MCF 10A (cell line): ENCODE results near the gene CXXC1. TPM values are rescaled to one million over a fixed set of nuclear protein-coding genes. Genes with fewer than 3 reads are reported as not detected.
A peak's percentile ranks its signal among the peaks of the same experiment; 100 is the strongest.
"Not testable (repeated sequence)": the region's sequence is repeated elsewhere in the genome, so short reads cannot be mapped to it uniquely, and the experiment has no call there.

Source experiments
- BruUV-seq: library from RNA; stranded (reverse); fragments of 400-500 nt; replicated peaks from 2 replicates; lab custom pipeline; 2021; lab: Mats Ljungman, UMichigan
- CTCF ChIA-PET: fragments of 300-600 bp; sonication (Branson Sonifier 250); formaldehyde crosslinking; extraction: SDS; loops from one replicate; lab custom pipeline; 2021; ENCODE audit warnings: antibody characterized with exemption, inconsistent platforms; lab: Yijun Ruan, JAX
- POLR2A ChIA-PET: fragments of 300-600, 350-650 bp; sonication (Branson Sonifier 250); formaldehyde crosslinking; extraction: SDS; loops from one replicate; lab custom pipeline; 2020; ENCODE audit warnings: antibody characterized with exemption, inconsistent platforms; lab: Yijun Ruan, JAX
- DNase-seq: peaks from one replicate; pipeline ENCODE4 v3.0.0-alpha.2; 2018; ENCODE audit not compliant: unreplicated experiment
- H3K27ac Mint-ChIP-seq: one replicate; pipeline ENCODE4 v1.8.0; 2022; ENCODE audit warnings: mild to moderate bottlenecking, low read depth, mixed read lengths; ENCODE audit not compliant: unreplicated experiment
- H3K27me3 Mint-ChIP-seq: one replicate; pipeline ENCODE4 v1.8.0; 2022; ENCODE audit warnings: mixed read lengths; ENCODE audit not compliant: insufficient read depth, unreplicated experiment
- H3K36me3 Mint-ChIP-seq: one replicate; pipeline ENCODE4 v1.8.0; 2022; ENCODE audit warnings: mild to moderate bottlenecking, moderate library complexity, mixed read lengths; ENCODE audit not compliant: insufficient read depth, unreplicated experiment
- H3K4me1 Mint-ChIP-seq: one replicate; pipeline ENCODE4 v1.8.0; 2022; ENCODE audit warnings: mixed read lengths; ENCODE audit not compliant: insufficient read depth, unreplicated experiment
- H3K4me3 Mint-ChIP-seq: one replicate; pipeline ENCODE4 v1.8.0; 2022; ENCODE audit warnings: mild to moderate bottlenecking, moderate library complexity, mixed read lengths; ENCODE audit not compliant: unreplicated experiment
- H3K9me3 Mint-ChIP-seq: one replicate; pipeline ENCODE4 v1.8.0; 2022; ENCODE audit warnings: mixed read lengths; ENCODE audit not compliant: unreplicated experiment
- intact Hi-C: fragments of 100-400 bp; cut with micrococcal nuclease; formaldehyde crosslinking; loops from 2 replicates; pipeline ENCODE4 v1.14.1; 2022
- total RNA-seq: library from RNA; stranded (reverse); gene quantifications from 2 replicates; pipeline ENCODE4 v1.2.3, GENCODE V29; 2022
- TF ChIP-seq, protein P1 (sequence below): fragments of 200-600 bp; IDR thresholded peaks from one replicate; pipeline ENCODE4 v1.8.0; 2022; ENCODE audit warnings: antibody characterized with exemption, mild to moderate bottlenecking; ENCODE audit not compliant: unreplicated experiment

Gene CXXC1
- total RNA-seq, 1 experiment from 2014 or later = 65.1 TPM

DNA sequence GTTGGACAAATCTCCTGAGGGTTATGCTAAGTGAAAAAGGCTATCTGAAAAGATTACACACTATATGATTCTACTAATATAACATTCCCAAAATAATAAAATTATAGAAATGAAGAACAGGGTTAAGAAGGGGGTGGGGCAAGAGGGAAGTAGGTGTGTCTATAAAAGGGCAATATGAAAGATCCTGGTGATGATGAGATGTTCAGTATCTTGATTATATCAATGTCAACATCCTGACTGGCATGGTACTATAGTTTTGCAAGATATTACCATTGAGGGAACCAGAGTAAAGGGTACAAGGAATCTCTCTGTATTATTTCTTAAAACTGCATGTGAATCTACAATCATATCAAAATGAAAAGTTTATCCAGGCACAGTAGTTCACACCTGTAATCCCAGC, 37.9 kb downstream of the CXXC1 start:
- TF ChIP-seq, protein P1, sequence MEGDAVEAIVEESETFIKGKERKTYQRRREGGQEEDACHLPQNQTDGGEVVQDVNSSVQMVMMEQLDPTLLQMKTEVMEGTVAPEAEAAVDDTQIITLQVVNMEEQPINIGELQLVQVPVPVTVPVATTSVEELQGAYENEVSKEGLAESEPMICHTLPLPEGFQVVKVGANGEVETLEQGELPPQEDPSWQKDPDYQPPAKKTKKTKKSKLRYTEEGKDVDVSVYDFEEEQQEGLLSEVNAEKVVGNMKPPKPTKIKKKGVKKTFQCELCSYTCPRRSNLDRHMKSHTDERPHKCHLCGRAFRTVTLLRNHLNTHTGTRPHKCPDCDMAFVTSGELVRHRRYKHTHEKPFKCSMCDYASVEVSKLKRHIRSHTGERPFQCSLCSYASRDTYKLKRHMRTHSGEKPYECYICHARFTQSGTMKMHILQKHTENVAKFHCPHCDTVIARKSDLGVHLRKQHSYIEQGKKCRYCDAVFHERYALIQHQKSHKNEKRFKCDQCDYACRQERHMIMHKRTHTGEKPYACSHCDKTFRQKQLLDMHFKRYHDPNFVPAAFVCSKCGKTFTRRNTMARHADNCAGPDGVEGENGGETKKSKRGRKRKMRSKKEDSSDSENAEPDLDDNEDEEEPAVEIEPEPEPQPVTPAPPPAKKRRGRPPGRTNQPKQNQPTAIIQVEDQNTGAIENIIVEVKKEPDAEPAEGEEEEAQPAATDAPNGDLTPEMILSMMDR = no peak
- POLR2A ChIA-PET = no interaction called here
- Mint-ChIP-seq H3K36me3 (peaks cover 10% of the 10 kb centered on the region), H3K4me1 (no peaks in the 10 kb centered on the region), H3K9me3 (no peaks in the 10 kb centered on the region), H3K27ac (no peak overlapping the region), H3K27me3 (no peaks in the 10 kb centered on the region), H3K4me3 (no peak overlapping the region)
- CTCF ChIA-PET = interaction anchor here (0.6 kb wide), 1 partner anchor 414 kb away, joined by 3 read pairs; no protein-coding TSS in a partner anchor
- intact Hi-C loops = no loop called here
- no TSS peak for BruUV-seq
- no peak for DNase-seq

DNA sequence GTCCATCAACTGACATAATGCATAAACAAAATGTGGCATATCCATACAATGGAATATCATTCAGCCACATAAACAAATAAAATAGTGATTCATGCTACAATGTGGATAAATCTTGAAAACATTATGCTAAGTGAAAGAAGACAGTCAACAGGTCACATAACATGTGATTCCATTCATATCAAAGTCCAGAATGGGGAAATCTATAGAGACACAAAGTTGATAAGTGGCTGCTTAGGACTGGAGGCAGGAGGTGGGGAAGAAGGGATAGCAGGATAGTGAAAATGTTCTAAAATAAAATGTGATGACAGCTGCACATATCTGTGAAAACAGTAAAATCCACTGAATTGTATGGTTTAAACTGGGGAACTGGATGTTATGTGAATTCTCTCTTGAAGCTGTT, 39.9 kb downstream of the CXXC1 start:
- no peaks in the 10 kb centered on the region for H3K4me1 Mint-ChIP-seq
- H3K4me3 Mint-ChIP-seq = no peak overlapping the region
- no peak for DNase-seq
- peaks cover 7% of the 10 kb centered on the region for H3K9me3 Mint-ChIP-seq
- TF ChIP-seq, protein P1 = no peak
- POLR2A ChIA-PET = interaction anchor here (1.0 kb wide), 1 partner anchor 17 kb away, joined by 4 read pairs; no protein-coding TSS in a partner anchor
- BruUV-seq = no TSS peak
- H3K27ac Mint-ChIP-seq = no peak overlapping the region
- peaks cover 17% of the 10 kb centered on the region for H3K36me3 Mint-ChIP-seq
- intact Hi-C loops = no loop called here
- CTCF ChIA-PET = interaction anchor here (1.1 kb wide), 1 partner anchor 43 kb away, joined by 4 read pairs; no protein-coding TSS in a partner anchor
- H3K27me3 Mint-ChIP-seq = no peaks in the 10 kb centered on the region

DNA sequence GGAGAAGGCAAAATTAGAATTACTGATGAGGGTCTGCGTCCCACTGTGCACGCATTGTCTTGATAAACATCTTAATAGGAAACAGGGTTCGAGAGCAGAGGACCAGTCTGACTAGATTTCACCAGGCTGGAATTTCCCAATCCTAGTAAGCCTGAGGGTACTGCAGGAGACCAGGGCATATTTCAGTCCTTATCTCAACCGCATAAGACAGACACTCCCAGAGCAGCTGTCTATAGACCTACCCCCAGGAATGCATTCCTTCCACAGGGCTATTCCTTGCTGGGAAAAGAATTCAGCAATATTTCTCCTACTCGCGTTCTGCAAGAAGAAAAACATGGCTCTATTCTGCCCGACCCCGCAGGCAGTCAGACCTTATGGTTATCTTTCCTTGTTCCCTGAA, 45.7 kb downstream of the CXXC1 start:
- POLR2A ChIA-PET = interaction anchor here (1.3 kb wide), 1 partner anchor 19 kb away, joined by 3 read pairs; no protein-coding TSS in a partner anchor
- BruUV-seq, DNase-seq: not testable (repeated sequence)

DNA sequence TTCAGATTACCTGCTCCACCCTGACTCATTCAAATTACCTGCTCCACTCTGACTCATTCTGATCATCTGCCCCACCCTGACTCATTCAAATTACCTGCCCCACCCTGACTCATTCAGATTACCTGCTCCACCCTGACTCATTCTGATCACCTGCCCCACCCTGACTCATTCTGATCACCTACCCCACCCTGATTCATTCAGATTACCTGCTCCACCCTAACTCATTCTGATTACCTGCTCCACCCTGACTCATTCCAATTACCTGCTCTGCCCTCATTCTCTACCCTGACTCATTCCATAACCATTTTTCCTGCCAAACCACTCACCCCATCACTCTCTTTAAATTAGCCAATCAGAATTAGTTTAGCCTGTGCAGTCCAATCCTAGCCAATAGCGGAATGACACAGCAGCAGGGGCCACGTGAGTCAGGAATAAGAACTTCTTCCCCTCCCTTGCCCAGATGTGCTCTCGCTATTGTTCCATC, 47.4 kb downstream of the CXXC1 start:
- TF ChIP-seq, protein P1 = no peak
- Mint-ChIP-seq H3K9me3 (peaks cover 10% of the 10 kb centered on the region), H3K27ac (peak overlapping the region; percentile 66), H3K4me1 (peaks cover 8% of the 10 kb centered on the region), H3K36me3 (peaks cover 9% of the 10 kb centered on the region), H3K27me3 (no peaks in the 10 kb centered on the region), H3K4me3 (no peak overlapping the region)
- ChIA-PET CTCF (interaction anchor here (0.5 to 1.7 kb wide), 2 partner anchors 117 to 126 kb away, joined by 4 to 5 read pairs; no protein-coding TSS in a partner anchor), POLR2A (interaction anchor here (1.5 kb wide), 1 partner anchor 40 kb away, joined by 5 read pairs; no protein-coding TSS in a partner anchor)
- peak; percentile 67 for DNase-seq
- intact Hi-C loops = no loop called here
- no TSS peak for BruUV-seq

More for the DNA sequence above, 45.7 kb downstream of the CXXC1 start:
- H3K4me1 Mint-ChIP-seq, H3K27ac Mint-ChIP-seq, H3K4me3 Mint-ChIP-seq, H3K9me3 Mint-ChIP-seq, intact Hi-C loops, H3K27me3 Mint-ChIP-seq, H3K36me3 Mint-ChIP-seq: not testable (repeated sequence)
- CTCF ChIA-PET = interaction anchor here (1.2 kb wide), 1 partner anchor 23 kb away, joined by 4 read pairs; no protein-coding TSS in a partner anchor
